Measurements from ENCODE around the gene STK32C.

STK32C gene

GRCh38 chr10:132265890-132266496 is 41.8 kb downstream of the STK32C start:
- DNase-seq (ENCODE audit: low read depth), result no peak

- no peak for DNase-seq (ENCODE audit: low read depth)
Measured at GRCh38 chr10:132264966-132265889, 42.5 kb downstream of the STK32C start.

GRCh38 chr10:132264306-132264950 is 43.3 kb downstream of the STK32C start:
- no peak for DNase-seq (ENCODE audit: low read depth)

- no peak for DNase-seq (ENCODE audit: low read depth)
Measured at GRCh38 chr10:132263866-132264265, 43.9 kb downstream of the STK32C start.

- no peak for DNase-seq (ENCODE audit: low read depth)
Measured at GRCh38 chr10:132259702-132260482, 47.9 kb downstream of the STK32C start.

GRCh38 chr10:132258423-132258822 is 49.3 kb downstream of the STK32C start:
- no peak for DNase-seq (ENCODE audit: low read depth)

- no peak for DNase-seq (ENCODE audit: low read depth)
Measured at GRCh38 chr10:132257907-132258306, 49.8 kb downstream of the STK32C start.

GRCh38 chr10:132257271-132257670 is 50.5 kb downstream of the STK32C start:
- no peak for DNase-seq (ENCODE audit: low read depth)

GRCh38 chr10:132256866-132257265 is 50.9 kb downstream of the STK32C start:
- no peak for DNase-seq (ENCODE audit: low read depth)

- no peak for DNase-seq (ENCODE audit: low read depth)
Measured at GRCh38 chr10:132255489-132256344, 52.0 kb downstream of the STK32C start.

- DNase-seq (ENCODE audit: low read depth), result no peak
Measured at GRCh38 chr10:132254841-132255240, 52.9 kb downstream of the STK32C start.

- no peak for DNase-seq (ENCODE audit: low read depth)
Measured at GRCh38 chr10:132253092-132253687, 54.6 kb downstream of the STK32C start.

GRCh38 chr10:132252412-132252811 is 55.3 kb downstream of the STK32C start:
- DNase-seq (ENCODE audit: low read depth), result no peak

GRCh38 chr10:132251928-132252327 is 55.8 kb downstream of the STK32C start:
- DNase-seq (ENCODE audit: low read depth), result no peak

GRCh38 chr10:132250481-132251475 is 57.0 kb downstream of the STK32C start:
- no peak for DNase-seq (ENCODE audit: low read depth)

GRCh38 chr10:132249824-132250375 is 57.9 kb downstream of the STK32C start:
- DNase-seq (ENCODE audit: low read depth), result no peak

GRCh38 chr10:132249226-132249724 is 58.5 kb downstream of the STK32C start:
- no peak for DNase-seq (ENCODE audit: low read depth)

- DNase-seq (ENCODE audit: low read depth), result no peak
Measured at GRCh38 chr10:132248455-132249225, 59.1 kb downstream of the STK32C start.

Data from amniotic epithelial cell (primary cell).